Trophoblast cell (in vitro differentiated cells and primary cell): ENCODE measurements around the gene H2BK1.

ENCODE experiments used
- DNase-seq, 2 donors: peaks; one replicate each; pipeline ENCODE4 v3.0.0-alpha.2; 2016
- H2AFZ ChIP-seq: 2 replicates; pipeline ENCODE4 v1.6.1; 2013; ENCODE audit warnings: low read length, moderate library complexity, mild to moderate bottlenecking; ENCODE audit not compliant: insufficient read depth, poor library complexity
- H2AK5ac ChIP-seq: 2 replicates; pipeline ENCODE4 v1.6.1; 2013; ENCODE audit warnings: mild to moderate bottlenecking, low read length
- H2BK120ac ChIP-seq: 2 replicates; pipeline ENCODE4 v1.6.1; 2013; ENCODE audit warnings: low read length, mild to moderate bottlenecking, moderate library complexity; ENCODE audit not compliant: insufficient read depth, poor library complexity
- H2BK12ac ChIP-seq: 2 replicates; pipeline ENCODE4 v1.6.1; 2013; ENCODE audit warnings: mild to moderate bottlenecking, low read length, moderate library complexity
- H2BK5ac ChIP-seq: 2 replicates; pipeline ENCODE4 v1.6.1; 2013; ENCODE audit warnings: low read length, low read depth, moderate library complexity, mild to moderate bottlenecking; ENCODE audit not compliant: poor library complexity
- H3K14ac ChIP-seq: 2 replicates; pipeline ENCODE4 v1.6.1; 2013; ENCODE audit warnings: mild to moderate bottlenecking, low read length
- H3K18ac ChIP-seq: 2 replicates; pipeline ENCODE4 v1.6.1; 2013; ENCODE audit warnings: mild to moderate bottlenecking, low read length
- H3K23ac ChIP-seq: 2 replicates; pipeline ENCODE4 v1.6.1; 2013; ENCODE audit warnings: low read length
- H3K27ac ChIP-seq: 2 replicates; pipeline ENCODE4 v1.5.1; 2013; ENCODE audit warnings: low read depth, mild to moderate bottlenecking, inconsistent platforms, low read length, moderate library complexity
- H3K27me3 ChIP-seq: 2 replicates; pipeline ENCODE4 v1.6.1; 2013; ENCODE audit warnings: inconsistent platforms, mild to moderate bottlenecking, low read length, moderate library complexity; ENCODE audit not compliant: insufficient read depth
- H3K36me3 ChIP-seq, 2 experiments: 1 replicate in 1 of 2; 2 replicates in 1 of 2; pipeline ENCODE4 v1.6.1; 2013; ENCODE audit warnings: low read length in 2 of 2, mild to moderate bottlenecking in 2 of 2, moderate library complexity in 1 of 2; ENCODE audit not compliant: insufficient read depth in 2 of 2, control insufficient read depth in 1 of 2
- H3K4ac ChIP-seq: 2 replicates; pipeline ENCODE4 v1.6.1; 2013; ENCODE audit warnings: low read depth, mild to moderate bottlenecking, low read length, moderate library complexity
- H3K4me1 ChIP-seq, 2 experiments: 1 replicate in 1 of 2; 2 replicates in 1 of 2; pipeline ENCODE4 v1.6.1; 2013; ENCODE audit warnings: low read length in 2 of 2, mild to moderate bottlenecking in 2 of 2, moderate library complexity in 1 of 2; ENCODE audit not compliant: insufficient read depth in 2 of 2, control insufficient read depth in 1 of 2
- H3K4me2 ChIP-seq: 2 replicates; pipeline ENCODE4 v1.6.1; 2013; ENCODE audit warnings: inconsistent platforms, mild to moderate bottlenecking, low read length, moderate library complexity
- H3K4me3 ChIP-seq: 2 replicates; pipeline ENCODE4 v1.5.1; 2013; ENCODE audit warnings: mild to moderate bottlenecking, low read depth, low read length, inconsistent platforms
- H3K79me1 ChIP-seq: one replicate; pipeline ENCODE4 v1.6.1; 2013; ENCODE audit warnings: low read length
- H3K79me2 ChIP-seq: 2 replicates; pipeline ENCODE4 v1.6.1; 2013; ENCODE audit warnings: low read length, mild to moderate bottlenecking; ENCODE audit not compliant: control insufficient read depth, insufficient read depth, poor library complexity
- H3K9ac ChIP-seq: 2 replicates; pipeline ENCODE4 v1.6.1; 2013; ENCODE audit warnings: mild to moderate bottlenecking, low read length
- H3K9me3 ChIP-seq: 2 replicates; pipeline ENCODE4 v1.6.1; 2013; ENCODE audit warnings: low read depth, mild to moderate bottlenecking, control low read depth, inconsistent platforms, low read length; ENCODE audit not compliant: insufficient read depth
- H4K12ac ChIP-seq: 2 replicates; pipeline ENCODE4 v1.6.1; 2013; ENCODE audit warnings: low read depth, mild to moderate bottlenecking, low read length, moderate library complexity
- H4K8ac ChIP-seq: 2 replicates; pipeline ENCODE4 v1.6.1; 2013; ENCODE audit warnings: low read depth, mild to moderate bottlenecking, low read length, moderate library complexity
- H4K91ac ChIP-seq: one replicate; pipeline ENCODE4 v1.6.1; 2013; ENCODE audit warnings: low read depth, mild to moderate bottlenecking, low read length, moderate library complexity
- WGBS: extraction: QIAGEN DNeasy Blood & Tissue Kit; methylation state at CpG from one replicate; pipeline ENCODE4 v1.1.7; 2013; ENCODE audit warnings: missing lambda C conversion rate; ENCODE audit not compliant: insufficient read length, insufficient coverage; ENCODE audit errors: extremely low coverage; 5-methylcytosine and 5-hydroxymethylcytosine counted together

Gene H2BK1

GRCh38 chr7:151186640-151187408 lies 23.5 kb downstream of the H2BK1 start, which contains the start of gene ASB10:
Gene ASB10, minus strand, starts transcription at chr7:151187250. Its CDS starts 120 bp downstream, at chr7:151187130.
- Histone ChIP-seq H3K4me3 (no peak within 1 kb of the TSS), H2BK120ac (no peak within 1 kb of the TSS), H3K4ac (no peak within 1 kb of the TSS), H3K27me3 (no peaks in the 10 kb centered on the region), H4K12ac (no peak within 1 kb of the TSS), H3K4me1 (no peaks in the 10 kb centered on the region), H3K36me3 (no peaks in the 10 kb centered on the region), H2BK5ac (no peak within 1 kb of the TSS), H4K91ac (no peak within 1 kb of the TSS), H3K79me1 (no peaks in the 10 kb centered on the region), H3K18ac (no peak within 1 kb of the TSS), H3K9ac (no peak within 1 kb of the TSS), H3K23ac (no peak within 1 kb of the TSS), H2BK12ac (no peak within 1 kb of the TSS), H3K9me3 (no peaks in the 10 kb centered on the region), H4K8ac (no peak within 1 kb of the TSS), H3K79me2 (no peaks in the 10 kb centered on the region), H3K27ac (no peak within 1 kb of the TSS), H2AFZ (no peak within 1 kb of the TSS), H3K4me2 (no peak within 1 kb of the TSS), H2AK5ac (no peak within 1 kb of the TSS), H3K14ac (no peak within 1 kb of the TSS)
- no peak for DNase-seq
- WGBS, result no CpG with 5 or more reads among the region's 22 CpGs

GRCh38 chr7:151185762-151186639 lies 24.3 kb downstream of the H2BK1 start:
- H3K14ac ChIP-seq, result no peak overlapping the region
- H4K12ac ChIP-seq, result no peak overlapping the region
- H2BK12ac ChIP-seq, result no peak overlapping the region
- no peak overlapping the region for H3K4me2 ChIP-seq
- no peak overlapping the region for H3K23ac ChIP-seq
- H2AFZ ChIP-seq, result no peak overlapping the region
- no CpG with 5 or more reads among the region's 16 CpGs for WGBS
- DNase-seq, result no peak
- no peak overlapping the region for H4K91ac ChIP-seq
- H3K4me1 ChIP-seq, result no peaks in the 10 kb centered on the region
- H2BK120ac ChIP-seq, result no peak overlapping the region
- H3K18ac ChIP-seq, result no peak overlapping the region
- no peaks in the 10 kb centered on the region for H3K79me2 ChIP-seq
- no peaks in the 10 kb centered on the region for H3K79me1 ChIP-seq
- H2AK5ac ChIP-seq, result no peak overlapping the region
- H3K27me3 ChIP-seq, result no peaks in the 10 kb centered on the region
- no peak overlapping the region for H2BK5ac ChIP-seq
- no peak overlapping the region for H3K4me3 ChIP-seq
- peaks cover 3% of the 10 kb centered on the region for H3K9me3 ChIP-seq
- H3K9ac ChIP-seq, result no peak overlapping the region
- H4K8ac ChIP-seq, result no peak overlapping the region
- H3K36me3 ChIP-seq, result no peaks in the 10 kb centered on the region
- no peak overlapping the region for H3K4ac ChIP-seq
- H3K27ac ChIP-seq, result no peak overlapping the region

GRCh38 chr7:151181011-151181431 lies 29.3 kb downstream of the H2BK1 start:
- Histone ChIP-seq H3K36me3 (no peaks in the 10 kb centered on the region), H3K18ac (no peak overlapping the region), H3K23ac (no peak overlapping the region), H2BK5ac (no peak overlapping the region), H3K4ac (no peak overlapping the region), H3K27me3 (no peaks in the 10 kb centered on the region), H3K79me1 (no peaks in the 10 kb centered on the region), H3K14ac (no peak overlapping the region), H3K79me2 (no peaks in the 10 kb centered on the region), H4K12ac (no peak overlapping the region), H3K9ac (no peak overlapping the region), H4K8ac (no peak overlapping the region), H4K91ac (no peak overlapping the region), H2AFZ (no peak overlapping the region), H3K27ac (no peak overlapping the region), H2BK120ac (no peak overlapping the region), H3K4me2 (no peak overlapping the region), H3K4me3 (no peak overlapping the region), H2AK5ac (no peak overlapping the region), H2BK12ac (no peak overlapping the region), H3K4me1 (no peaks in the 10 kb centered on the region), H3K9me3 (peaks cover 4% of the 10 kb centered on the region)
- DNase-seq, result no peak
- WGBS, result no CpG with 5 or more reads among the region's 22 CpGs

GRCh38 chr7:151179946-151180345 lies 30.3 kb downstream of the H2BK1 start:
- Histone ChIP-seq H3K4me3 (no peak overlapping the region), H2BK5ac (no peak overlapping the region), H3K27me3 (no peaks in the 10 kb centered on the region), H4K91ac (no peak overlapping the region), H3K4me2 (no peak overlapping the region), H2BK120ac (no peak overlapping the region), H3K27ac (no peak overlapping the region), H3K79me1 (no peaks in the 10 kb centered on the region), H3K36me3 (no peaks in the 10 kb centered on the region), H3K79me2 (no peaks in the 10 kb centered on the region), H4K12ac (no peak overlapping the region), H2AFZ (no peak overlapping the region), H3K4me1 (no peaks in the 10 kb centered on the region), H3K14ac (no peak overlapping the region), H2AK5ac (no peak overlapping the region), H2BK12ac (no peak overlapping the region), H3K4ac (no peak overlapping the region), H4K8ac (no peak overlapping the region), H3K23ac (no peak overlapping the region), H3K9ac (no peak overlapping the region), H3K18ac (no peak overlapping the region), H3K9me3 (peaks cover 6% of the 10 kb centered on the region)
- no CpG with 5 or more reads among the region's 4 CpGs for WGBS
- no peak for DNase-seq
